HepG2 (cell line): ENCODE measurements around the gene NFS1. TPM values are rescaled to one million over a fixed set of nuclear protein-coding genes. Genes with fewer than 3 reads are reported as not detected.

Source experiments
- AKAP8 ChIP-seq: sonication (generic); formaldehyde crosslinking; IDR thresholded peaks from 2 replicates; pipeline ENCODE4 v1.5.1; 2020; ENCODE audit warnings: mild to moderate bottlenecking, missing genetic modification reagents
- ARNTL ChIP-seq: sonication (generic); formaldehyde crosslinking; IDR thresholded peaks from 2 replicates; pipeline ENCODE4 v1.4.0; 2020; ENCODE audit warnings: mild to moderate bottlenecking, missing genetic modification reagents
- HES4 ChIP-seq: sonication (generic); formaldehyde crosslinking; IDR thresholded peaks from 2 replicates; pipeline ENCODE4 v1.9.0; 2021; ENCODE audit warnings: mild to moderate bottlenecking, missing genetic modification reagents, borderline replicate concordance
- KDM5B ChIP-seq: sonication (generic); formaldehyde crosslinking; IDR thresholded peaks from 2 replicates; pipeline ENCODE4 v1.4.0; 2020; ENCODE audit warnings: missing genetic modification reagents, mild to moderate bottlenecking, borderline replicate concordance
- PCBP1 ChIP-seq: fragments of 200-400 bp; formaldehyde crosslinking; IDR thresholded peaks from 2 replicates; pipeline ENCODE4 v1.6.1; 2017; ENCODE audit warnings: mild to moderate bottlenecking, low read depth, low read length, borderline replicate concordance
- POLR2AphosphoS5 ChIP-seq: IDR thresholded peaks from 2 replicates; pipeline ENCODE4 v1.6.1; 2012; ENCODE audit warnings: low read depth, low read length
- SCMH1 ChIP-seq: sonication (generic); formaldehyde crosslinking; IDR thresholded peaks from 2 replicates; pipeline ENCODE4 v1.9.0; 2021; ENCODE audit warnings: missing genetic modification reagents, mild to moderate bottlenecking, borderline replicate concordance
- ZNF460 ChIP-seq: sonication (generic); formaldehyde crosslinking; IDR thresholded peaks from 2 replicates; pipeline ENCODE4 v1.5.1; 2020; ENCODE audit warnings: missing genetic modification reagents, mild to moderate bottlenecking, borderline replicate concordance
- polyA plus RNA-seq, 8 experiments: library from polyadenylated mRNA; depleted of rRNA in 3 of 8; stranded (reverse) in 7 of 8; unstranded in 1 of 8; fragments of >200 nt; fragmentation: Illumina TruSeq in 4 of 8; extraction: Trizol in 4 of 8; gene quantifications; 2 replicates each; pipeline versions ENCODE4 v1.2.1 to v1.2.3, GENCODE V29; 2011 to 2016; ENCODE audit warnings: low read depth in 4 of 8, missing spikeins in 1 of 8, mixed read lengths in 1 of 8; ENCODE audit not compliant: insufficient read depth in 1 of 8
- total RNA-seq, 5 experiments: library from RNA; depleted of rRNA; stranded (reverse); fragments of >200 nt; fragmentation: Illumina TruSeq; extraction: Trizol; gene quantifications; 2 replicates each; pipeline ENCODE4 v1.2.3, GENCODE V29; 2016; ENCODE audit warnings: low read depth in 1 of 5
- TF ChIP-seq, protein P1 (sequence below): sonication (generic); formaldehyde crosslinking; IDR thresholded peaks from one replicate; pipeline ENCODE4 v1.5.1; 2020; ENCODE audit warnings: mild to moderate bottlenecking, missing genetic modification reagents; ENCODE audit errors: not compliant biosample characterization
- TF ChIP-seq, protein P2 (sequence below): sonication (generic); formaldehyde crosslinking; IDR thresholded peaks from 2 replicates; pipeline ENCODE4 v1.4.0; 2020; ENCODE audit warnings: missing genetic modification reagents, mild to moderate bottlenecking, borderline replicate concordance
- TF ChIP-seq, protein P3 (sequence below): sonication (generic); formaldehyde crosslinking; IDR thresholded peaks from 2 replicates; pipeline ENCODE4 v1.5.1; 2020; ENCODE audit warnings: mild to moderate bottlenecking, missing genetic modification reagents, borderline replicate concordance

The NFS1 gene
- total and polyA plus RNA-seq, 2 of the 13 experiments (the other 11 are each of a cell fraction or from before 2014, with no cell fraction given), result 65.9 to 88.1 TPM

DNA sequence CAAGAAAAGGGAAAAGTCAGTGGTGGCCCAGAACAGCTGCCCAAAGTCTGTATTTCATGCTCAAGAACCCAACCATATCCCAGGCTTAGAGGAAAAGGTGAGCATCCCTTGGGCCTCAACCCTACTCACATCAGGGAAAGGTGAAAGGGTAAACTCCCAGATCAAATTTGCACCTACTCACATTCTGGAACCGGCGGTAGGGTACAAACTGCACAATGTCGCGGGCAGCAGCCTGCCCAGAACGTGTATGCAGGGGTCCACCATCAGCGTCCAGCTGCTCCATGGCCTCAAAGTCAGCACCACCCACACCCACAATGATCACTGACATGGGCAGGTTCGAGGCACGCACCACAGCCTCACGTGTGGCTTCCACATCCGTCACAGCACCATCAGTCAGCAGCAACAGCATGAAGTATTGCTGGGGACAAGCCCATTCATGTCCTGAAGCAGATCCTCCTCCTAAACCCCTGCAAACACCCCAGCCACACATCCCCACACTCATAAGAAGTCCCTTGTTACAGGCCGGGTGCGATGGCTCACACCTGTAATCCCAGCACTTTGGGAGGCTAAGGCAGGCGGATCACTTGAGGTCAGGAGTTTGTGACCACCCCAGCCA is 72.7 kb downstream of the NFS1 start (continued):
- TF ChIP-seq, protein P1, sequence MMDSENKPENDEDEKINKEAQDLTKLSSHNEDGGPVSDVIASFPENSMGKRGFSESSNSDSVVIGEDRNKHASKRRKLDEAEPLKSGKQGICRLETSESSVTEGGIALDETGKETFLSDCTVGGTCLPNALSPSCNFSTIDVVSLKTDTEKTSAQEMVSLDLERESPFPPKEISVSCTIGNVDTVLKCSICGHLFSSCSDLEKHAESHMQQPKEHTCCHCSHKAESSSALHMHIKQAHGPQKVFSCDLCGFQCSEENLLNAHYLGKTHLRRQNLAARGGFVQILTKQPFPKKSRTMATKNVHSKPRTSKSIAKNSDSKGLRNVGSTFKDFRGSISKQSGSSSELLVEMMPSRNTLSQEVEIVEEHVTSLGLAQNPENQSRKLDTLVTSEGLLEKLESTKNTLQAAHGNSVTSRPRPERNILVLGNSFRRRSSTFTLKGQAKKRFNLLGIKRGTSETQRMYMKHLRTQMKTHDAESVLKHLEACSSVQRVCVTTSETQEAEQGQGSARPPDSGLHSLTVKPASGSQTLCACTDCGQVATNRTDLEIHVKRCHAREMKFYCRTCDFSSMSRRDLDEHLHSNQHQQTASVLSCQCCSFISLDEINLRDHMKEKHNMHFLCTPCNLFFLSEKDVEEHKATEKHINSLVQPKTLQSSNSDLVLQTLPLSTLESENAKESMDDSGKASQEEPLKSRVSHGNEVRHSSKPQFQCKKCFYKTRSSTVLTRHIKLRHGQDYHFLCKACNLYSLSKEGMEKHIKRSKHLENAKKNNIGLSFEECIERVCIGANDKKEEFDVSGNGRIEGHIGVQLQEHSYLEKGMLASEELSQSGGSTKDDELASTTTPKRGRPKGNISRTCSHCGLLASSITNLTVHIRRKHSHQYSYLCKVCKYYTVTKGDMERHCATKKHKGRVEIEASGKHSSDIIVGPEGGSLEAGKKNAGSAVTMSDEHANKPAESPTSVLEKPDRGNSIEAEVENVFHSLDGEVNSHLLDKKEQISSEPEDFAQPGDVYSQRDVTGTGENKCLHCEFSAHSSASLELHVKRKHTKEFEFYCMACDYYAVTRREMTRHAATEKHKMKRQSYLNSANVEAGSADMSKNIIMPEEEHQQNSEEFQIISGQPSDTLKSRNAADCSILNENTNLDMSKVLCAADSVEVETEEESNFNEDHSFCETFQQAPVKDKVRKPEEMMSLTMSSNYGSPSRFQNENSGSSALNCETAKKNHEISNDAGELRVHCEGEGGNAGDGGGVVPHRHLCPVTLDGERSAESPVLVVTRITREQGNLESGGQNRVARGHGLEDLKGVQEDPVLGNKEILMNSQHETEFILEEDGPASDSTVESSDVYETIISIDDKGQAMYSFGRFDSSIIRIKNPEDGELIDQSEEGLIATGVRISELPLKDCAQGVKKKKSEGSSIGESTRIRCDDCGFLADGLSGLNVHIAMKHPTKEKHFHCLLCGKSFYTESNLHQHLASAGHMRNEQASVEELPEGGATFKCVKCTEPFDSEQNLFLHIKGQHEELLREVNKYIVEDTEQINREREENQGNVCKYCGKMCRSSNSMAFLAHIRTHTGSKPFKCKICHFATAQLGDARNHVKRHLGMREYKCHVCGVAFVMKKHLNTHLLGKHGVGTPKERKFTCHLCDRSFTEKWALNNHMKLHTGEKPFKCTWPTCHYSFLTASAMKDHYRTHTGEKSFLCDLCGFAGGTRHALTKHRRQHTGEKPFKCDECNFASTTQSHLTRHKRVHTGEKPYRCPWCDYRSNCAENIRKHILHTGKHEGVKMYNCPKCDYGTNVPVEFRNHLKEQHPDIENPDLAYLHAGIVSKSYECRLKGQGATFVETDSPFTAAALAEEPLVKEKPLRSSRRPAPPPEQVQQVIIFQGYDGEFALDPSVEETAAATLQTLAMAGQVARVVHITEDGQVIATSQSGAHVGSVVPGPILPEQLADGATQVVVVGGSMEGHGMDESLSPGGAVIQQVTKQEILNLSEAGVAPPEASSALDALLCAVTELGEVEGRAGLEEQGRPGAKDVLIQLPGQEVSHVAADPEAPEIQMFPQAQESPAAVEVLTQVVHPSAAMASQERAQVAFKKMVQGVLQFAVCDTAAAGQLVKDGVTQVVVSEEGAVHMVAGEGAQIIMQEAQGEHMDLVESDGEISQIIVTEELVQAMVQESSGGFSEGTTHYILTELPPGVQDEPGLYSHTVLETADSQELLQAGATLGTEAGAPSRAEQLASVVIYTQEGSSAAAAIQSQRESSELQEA, result no peak
- TF ChIP-seq AKAP8 (CRISPR knock-in tag) (no peak), PCBP1 (no peak), ARNTL (CRISPR knock-in tag) (no peak), POLR2AphosphoS5 (0 out of 2 replicates have a peak, but pooled peaks have one; percentile 8), ZNF460 (CRISPR knock-in tag) (no peak), SCMH1 (CRISPR knock-in tag) (no peak), KDM5B (CRISPR knock-in tag) (0 out of 2 replicates have a peak, but pooled peaks have one; percentile 20), HES4 (CRISPR knock-in tag) (0 out of 2 replicates have a peak, but pooled peaks have one; percentile 35)
- TF ChIP-seq, protein P2, sequence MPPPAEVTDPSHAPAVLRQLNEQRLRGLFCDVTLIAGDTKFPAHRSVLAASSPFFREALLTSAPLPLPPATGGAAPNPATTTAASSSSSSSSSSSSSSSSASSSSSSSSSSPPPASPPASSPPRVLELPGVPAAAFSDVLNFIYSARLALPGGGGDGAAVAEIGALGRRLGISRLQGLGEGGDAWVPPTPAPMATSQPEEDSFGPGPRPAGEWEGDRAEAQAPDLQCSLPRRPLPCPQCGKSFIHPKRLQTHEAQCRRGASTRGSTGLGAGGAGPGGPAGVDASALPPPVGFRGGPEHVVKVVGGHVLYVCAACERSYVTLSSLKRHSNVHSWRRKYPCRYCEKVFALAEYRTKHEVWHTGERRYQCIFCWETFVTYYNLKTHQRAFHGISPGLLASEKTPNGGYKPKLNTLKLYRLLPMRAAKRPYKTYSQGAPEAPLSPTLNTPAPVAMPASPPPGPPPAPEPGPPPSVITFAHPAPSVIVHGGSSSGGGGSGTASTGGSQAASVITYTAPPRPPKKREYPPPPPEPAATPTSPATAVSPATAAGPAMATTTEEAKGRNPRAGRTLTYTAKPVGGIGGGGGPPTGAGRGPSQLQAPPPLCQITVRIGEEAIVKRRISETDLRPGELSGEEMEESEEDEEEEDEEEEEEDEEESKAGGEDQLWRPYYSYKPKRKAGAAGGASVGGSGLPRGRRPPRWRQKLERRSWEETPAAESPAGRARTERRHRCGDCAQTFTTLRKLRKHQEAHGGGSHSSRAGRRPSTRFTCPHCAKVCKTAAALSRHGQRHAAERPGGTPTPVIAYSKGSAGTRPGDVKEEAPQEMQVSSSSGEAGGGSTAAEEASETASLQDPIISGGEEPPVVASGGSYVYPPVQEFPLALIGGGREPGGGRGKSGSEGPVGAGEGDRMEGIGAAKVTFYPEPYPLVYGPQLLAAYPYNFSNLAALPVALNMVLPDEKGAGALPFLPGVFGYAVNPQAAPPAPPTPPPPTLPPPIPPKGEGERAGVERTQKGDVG (CRISPR knock-in tag), result no peak
- TF ChIP-seq, protein P3, sequence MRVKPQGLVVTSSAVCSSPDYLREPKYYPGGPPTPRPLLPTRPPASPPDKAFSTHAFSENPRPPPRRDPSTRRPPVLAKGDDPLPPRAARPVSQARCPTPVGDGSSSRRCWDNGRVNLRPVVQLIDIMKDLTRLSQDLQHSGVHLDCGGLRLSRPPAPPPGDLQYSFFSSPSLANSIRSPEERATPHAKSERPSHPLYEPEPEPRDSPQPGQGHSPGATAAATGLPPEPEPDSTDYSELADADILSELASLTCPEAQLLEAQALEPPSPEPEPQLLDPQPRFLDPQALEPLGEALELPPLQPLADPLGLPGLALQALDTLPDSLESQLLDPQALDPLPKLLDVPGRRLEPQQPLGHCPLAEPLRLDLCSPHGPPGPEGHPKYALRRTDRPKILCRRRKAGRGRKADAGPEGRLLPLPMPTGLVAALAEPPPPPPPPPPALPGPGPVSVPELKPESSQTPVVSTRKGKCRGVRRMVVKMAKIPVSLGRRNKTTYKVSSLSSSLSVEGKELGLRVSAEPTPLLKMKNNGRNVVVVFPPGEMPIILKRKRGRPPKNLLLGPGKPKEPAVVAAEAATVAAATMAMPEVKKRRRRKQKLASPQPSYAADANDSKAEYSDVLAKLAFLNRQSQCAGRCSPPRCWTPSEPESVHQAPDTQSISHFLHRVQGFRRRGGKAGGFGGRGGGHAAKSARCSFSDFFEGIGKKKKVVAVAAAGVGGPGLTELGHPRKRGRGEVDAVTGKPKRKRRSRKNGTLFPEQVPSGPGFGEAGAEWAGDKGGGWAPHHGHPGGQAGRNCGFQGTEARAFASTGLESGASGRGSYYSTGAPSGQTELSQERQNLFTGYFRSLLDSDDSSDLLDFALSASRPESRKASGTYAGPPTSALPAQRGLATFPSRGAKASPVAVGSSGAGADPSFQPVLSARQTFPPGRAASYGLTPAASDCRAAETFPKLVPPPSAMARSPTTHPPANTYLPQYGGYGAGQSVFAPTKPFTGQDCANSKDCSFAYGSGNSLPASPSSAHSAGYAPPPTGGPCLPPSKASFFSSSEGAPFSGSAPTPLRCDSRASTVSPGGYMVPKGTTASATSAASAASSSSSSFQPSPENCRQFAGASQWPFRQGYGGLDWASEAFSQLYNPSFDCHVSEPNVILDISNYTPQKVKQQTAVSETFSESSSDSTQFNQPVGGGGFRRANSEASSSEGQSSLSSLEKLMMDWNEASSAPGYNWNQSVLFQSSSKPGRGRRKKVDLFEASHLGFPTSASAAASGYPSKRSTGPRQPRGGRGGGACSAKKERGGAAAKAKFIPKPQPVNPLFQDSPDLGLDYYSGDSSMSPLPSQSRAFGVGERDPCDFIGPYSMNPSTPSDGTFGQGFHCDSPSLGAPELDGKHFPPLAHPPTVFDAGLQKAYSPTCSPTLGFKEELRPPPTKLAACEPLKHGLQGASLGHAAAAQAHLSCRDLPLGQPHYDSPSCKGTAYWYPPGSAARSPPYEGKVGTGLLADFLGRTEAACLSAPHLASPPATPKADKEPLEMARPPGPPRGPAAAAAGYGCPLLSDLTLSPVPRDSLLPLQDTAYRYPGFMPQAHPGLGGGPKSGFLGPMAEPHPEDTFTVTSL (CRISPR knock-in tag), result no peak
